RWPE1 (cell line): ENCODE measurements around the gene SYN1.

Experiments
- CTCF ChIA-PET: fragments of 350-600 bp; sonication (Branson Sonifier 250); formaldehyde crosslinking; extraction: SDS; loops from one replicate; lab custom pipeline; 2021; lab: Yijun Ruan, JAX
- POLR2A ChIA-PET: fragments of 400-600 bp; formaldehyde crosslinking; extraction: SDS; loops from one replicate; lab custom pipeline; 2020; ENCODE audit warnings: antibody characterized with exemption; ENCODE audit not compliant: low non-redundant PET; lab: Yijun Ruan, JAX
- DNase-seq: peaks from one replicate; pipeline ENCODE4 v3.0.0; 2012; ENCODE audit warnings: low spot score
- H3K27ac ChIP-seq: fragments of 450-650 bp; 2 replicates; pipeline ENCODE4 v1.5.1; 2017
- CTCF ChIP-seq: fragments of 450-650 bp; conservative IDR thresholded peaks from 2 replicates; pipeline ENCODE4 v1.5.1; 2017; ENCODE audit warnings: low read depth, mild to moderate bottlenecking

SYN1 gene

DNA sequence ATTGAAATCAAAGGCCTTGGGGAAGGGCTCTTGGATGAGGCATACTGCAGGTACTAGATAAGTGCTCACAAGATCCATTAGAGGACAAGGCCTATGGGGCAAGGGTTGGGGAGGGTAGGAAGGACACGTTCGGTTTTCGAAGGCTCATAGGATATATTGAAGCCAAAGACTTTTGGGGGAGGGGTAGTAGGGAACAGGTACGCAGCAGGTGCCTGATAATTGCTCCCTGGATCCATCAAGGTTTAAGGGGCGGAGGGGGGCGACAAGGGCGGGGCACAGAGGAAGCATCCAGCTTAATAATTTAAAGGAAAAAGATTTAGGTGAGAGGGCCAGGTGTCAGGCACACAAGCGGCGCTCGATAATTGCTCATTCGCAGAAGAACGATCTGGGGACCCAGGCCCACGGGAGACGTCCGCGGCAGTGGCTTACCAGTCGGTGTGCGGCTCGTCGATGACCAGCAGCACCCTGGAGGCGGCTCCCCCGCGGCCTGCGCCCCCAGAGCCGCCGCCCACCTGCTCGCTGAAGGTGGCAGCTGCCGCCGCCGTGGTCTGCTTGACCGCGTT lies 653 bp downstream of the SYN1 start:
- TF ChIP-seq CTCF: no peak
- no peak for DNase-seq
- H3K27ac ChIP-seq: no peak overlapping the region
- CTCF ChIA-PET: no interaction called here
- POLR2A ChIA-PET: no interaction called here

DNA sequence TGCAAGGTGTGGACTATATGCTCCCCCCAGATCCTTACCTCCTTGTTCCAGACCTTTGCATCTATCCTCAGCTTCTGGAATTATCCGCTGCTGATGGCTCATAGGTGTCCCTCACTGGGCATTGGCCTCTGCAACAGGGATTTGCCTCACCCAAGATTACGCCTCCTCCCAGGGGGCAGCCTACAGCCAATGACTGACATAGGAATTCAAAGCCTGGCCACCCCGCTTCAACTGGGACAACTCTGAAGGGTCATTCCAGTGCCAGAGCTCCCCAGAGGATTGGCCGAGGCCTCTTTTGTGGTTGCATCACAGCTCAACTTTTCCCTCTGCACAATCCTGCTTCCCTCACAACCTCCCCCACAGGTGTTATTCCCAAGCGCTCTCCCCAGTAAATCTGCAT lies 5.0 kb downstream of the SYN1 start:
- no peak overlapping the region for H3K27ac ChIP-seq
- ChIA-PET POLR2A (no interaction called here), CTCF (interaction anchor here (0.5 to 0.7 kb wide), 2 partner anchors 10 to 14 kb away, joined by 3 to 4 read pairs; no protein-coding TSS in a partner anchor)
- no peak for DNase-seq
- no peak for TF ChIP-seq CTCF

GRCh38 chrX:47613082-47613481 lies 6.6 kb downstream of the SYN1 start:
- no peak for DNase-seq
- POLR2A ChIA-PET: no interaction called here
- TF ChIP-seq CTCF: no peak

DNA sequence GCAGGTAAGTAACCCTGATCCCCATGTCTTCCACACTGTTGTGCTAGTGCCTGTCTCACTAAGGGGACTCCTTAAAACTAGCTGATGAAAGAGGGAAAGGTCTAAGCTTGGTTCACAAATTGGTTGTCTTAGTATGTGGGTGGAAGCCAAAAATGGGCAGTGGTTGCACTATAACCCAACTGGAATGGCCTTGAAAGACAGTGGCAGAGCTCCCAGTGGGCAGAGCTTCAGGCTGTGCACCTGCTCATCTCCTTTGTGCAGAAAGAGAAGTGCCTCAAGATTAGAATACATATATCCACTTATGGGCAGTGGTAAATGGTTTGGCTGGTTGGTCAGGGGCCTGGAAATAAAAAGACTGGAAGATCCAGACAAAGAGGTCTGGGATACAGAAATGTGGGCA lies 7.2 kb downstream of the SYN1 start:
- TF ChIP-seq CTCF: no peak
- DNase-seq: no peak
- no peak overlapping the region for H3K27ac ChIP-seq
- POLR2A ChIA-PET: no interaction called here
- CTCF ChIA-PET: no interaction called here

More at GRCh38 chrX:47613082-47613481, 6.6 kb downstream of the SYN1 start:
- H3K27ac ChIP-seq: no peak overlapping the region
- CTCF ChIA-PET: no interaction called here

DNA sequence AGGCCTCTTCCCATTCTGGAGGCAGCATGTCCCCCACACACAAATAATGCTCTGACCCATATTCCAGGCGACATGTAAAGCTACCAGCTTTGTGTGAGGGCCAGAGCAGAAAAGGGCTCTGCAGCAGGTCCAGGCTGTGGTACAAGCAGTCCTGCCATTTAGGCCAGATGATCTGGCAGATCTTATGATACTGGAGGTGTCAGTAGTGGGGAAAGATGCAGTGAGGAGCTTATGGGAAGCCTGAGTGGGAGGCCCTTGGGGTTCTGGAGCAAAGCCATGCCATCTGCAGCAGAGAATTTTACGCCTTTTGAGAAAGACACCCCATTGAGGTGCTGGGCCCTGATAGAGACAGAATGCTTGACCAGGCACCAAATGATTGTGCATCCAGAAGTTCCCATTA lies 7.7 kb downstream of the SYN1 start:
- no peak for DNase-seq
- no peak for TF ChIP-seq CTCF
- ChIA-PET CTCF (no interaction called here), POLR2A (no interaction called here)
- H3K27ac ChIP-seq: no peak overlapping the region

GRCh38 chrX:47611489-47611888 lies 8.2 kb downstream of the SYN1 start:
- no peak overlapping the region for H3K27ac ChIP-seq
- TF ChIP-seq CTCF: no peak
- CTCF ChIA-PET: no interaction called here
- DNase-seq: no peak
- POLR2A ChIA-PET: no interaction called here

DNA sequence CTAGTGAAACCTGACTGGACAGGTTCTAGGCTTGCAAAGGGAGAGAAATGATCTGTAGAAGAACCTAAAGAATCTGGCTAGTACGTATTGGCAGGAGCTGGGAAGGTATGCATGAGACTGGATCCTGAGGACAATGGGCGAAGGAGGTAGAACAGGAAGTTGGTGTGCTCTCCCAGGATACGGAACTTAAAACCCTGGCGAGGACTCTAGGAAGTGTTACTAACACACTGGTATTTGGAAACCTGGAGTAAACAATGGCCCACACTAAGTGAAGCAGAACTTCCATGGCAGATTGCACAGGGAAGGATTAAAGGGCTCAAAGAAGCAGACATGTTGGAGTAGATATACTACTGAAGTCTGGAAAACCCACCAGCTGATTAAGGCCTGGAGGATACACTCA lies 9.1 kb downstream of the SYN1 start:
- CTCF ChIA-PET: no interaction called here
- POLR2A ChIA-PET: no interaction called here
- no peak for TF ChIP-seq CTCF
- no peak for DNase-seq
- H3K27ac ChIP-seq: no peak overlapping the region
